HG03439 (cell line): ENCODE results near the gene ZNF799.
A peak's percentile ranks its signal among the peaks of the same experiment; 100 is the strongest.
"Not testable (repeated sequence)": the region's sequence is repeated elsewhere in the genome, so short reads cannot be mapped to it uniquely, and the experiment has no call there.

Source experiments
- ATAC-seq: cut with Tn5 transposase; IDR thresholded peaks from one replicate; pipeline ENCODE4 v1.9.1; 2021; ENCODE audit warnings: mild to moderate bottlenecking, moderate library complexity; ENCODE audit not compliant: unreplicated experiment

Gene ZNF799

DNA sequence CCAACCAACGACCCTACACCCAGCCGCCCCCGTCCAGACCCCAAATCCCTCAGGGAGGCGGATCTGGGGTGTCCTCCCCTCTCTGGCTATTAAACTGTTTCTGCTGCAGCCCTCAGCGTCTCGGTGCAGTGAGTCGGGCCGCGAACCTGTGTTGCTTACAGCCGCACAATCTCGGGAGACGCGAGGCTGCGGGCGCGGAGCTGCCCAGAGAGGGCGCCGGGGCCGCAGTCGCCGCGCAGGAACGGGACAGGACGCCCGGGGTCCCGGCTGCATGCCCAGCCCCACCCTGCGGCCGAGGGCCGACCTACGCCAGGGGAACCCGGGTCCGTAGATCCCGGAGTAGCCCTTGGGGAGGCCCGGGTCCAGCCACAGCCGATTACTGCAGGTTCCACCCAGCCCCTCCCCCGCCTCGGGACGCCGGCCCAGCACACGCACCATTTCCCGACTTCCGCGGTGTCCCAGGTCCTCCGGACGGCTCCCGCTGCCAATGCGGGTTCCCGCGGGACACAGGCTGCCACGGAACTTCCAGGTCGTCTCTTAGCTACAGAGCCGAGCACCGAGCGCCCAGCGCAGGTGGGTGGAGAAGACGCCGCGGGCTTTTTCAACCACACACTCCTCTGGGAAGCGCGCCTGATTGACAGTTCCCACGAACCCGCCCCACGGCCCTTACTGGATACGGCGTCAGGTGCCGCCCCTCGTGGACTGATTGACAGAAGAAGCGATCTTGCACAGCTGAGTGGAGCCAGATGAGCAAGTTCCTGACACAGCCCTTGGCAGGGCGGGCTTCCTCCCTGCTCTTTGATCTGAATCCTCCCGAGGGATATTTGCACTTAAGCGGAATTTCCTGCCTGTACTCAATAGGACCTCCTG is at the start of gene ZNF799:
Gene ZNF799, minus strand, starts transcription at position 639 of the 870 bp plus-strand sequence. Its CDS starts 201 bp downstream, at position 438.
- peak; percentile 85 for ATAC-seq

DNA sequence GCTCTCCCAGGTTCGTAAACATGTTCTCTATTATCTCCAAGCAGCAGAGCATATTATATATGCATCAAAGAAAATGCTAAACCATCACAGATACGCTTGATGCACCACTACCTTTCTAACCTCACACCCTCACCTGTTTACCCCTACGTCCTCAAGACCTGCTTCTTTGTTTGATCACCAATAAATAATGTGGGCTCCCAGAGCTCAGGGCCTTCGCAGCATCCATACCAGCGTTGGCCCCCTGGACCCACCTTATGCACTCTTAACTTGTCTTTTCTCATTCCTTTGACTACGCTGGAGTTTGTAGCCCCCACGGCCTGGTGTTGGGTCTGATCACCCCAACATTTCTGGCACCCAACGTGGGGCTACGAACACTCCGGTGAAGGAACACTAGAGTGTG is 49.8 kb upstream of the ZNF799 start:
- ATAC-seq: no peak

DNA sequence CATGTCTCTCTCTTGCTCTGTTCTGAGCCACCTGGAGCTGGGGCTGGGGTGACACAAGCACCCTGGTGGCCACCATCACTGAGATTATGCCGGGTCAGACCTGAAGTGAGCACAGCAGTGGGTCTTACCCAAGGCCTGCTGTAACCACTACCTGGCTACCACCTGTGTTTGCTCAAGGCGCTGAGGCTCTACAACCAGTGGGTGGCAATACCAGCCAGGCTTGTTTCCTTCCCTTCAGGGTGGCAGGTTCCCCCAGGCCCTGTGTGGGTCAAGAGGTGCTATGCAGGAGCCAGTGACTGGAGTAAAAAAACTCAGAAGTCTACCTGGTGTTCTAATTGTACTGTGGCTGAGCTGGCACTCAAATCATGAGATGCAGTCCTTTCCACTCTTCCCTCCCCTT is 47.7 kb upstream of the ZNF799 start:
- no peak for ATAC-seq

GRCh38 chr19:12440541-12441316 is 39.7 kb upstream of the ZNF799 start, which contains the start of gene ZNF443:
Gene ZNF443, minus strand, starts transcription at chr19:12441021. Its CDS starts 107 bp downstream, at chr19:12440914.
- peak; percentile 96 for ATAC-seq

GRCh38 chr19:12439686-12440540 is 38.8 kb upstream of the ZNF799 start:
- ATAC-seq: peak; percentile 32

DNA sequence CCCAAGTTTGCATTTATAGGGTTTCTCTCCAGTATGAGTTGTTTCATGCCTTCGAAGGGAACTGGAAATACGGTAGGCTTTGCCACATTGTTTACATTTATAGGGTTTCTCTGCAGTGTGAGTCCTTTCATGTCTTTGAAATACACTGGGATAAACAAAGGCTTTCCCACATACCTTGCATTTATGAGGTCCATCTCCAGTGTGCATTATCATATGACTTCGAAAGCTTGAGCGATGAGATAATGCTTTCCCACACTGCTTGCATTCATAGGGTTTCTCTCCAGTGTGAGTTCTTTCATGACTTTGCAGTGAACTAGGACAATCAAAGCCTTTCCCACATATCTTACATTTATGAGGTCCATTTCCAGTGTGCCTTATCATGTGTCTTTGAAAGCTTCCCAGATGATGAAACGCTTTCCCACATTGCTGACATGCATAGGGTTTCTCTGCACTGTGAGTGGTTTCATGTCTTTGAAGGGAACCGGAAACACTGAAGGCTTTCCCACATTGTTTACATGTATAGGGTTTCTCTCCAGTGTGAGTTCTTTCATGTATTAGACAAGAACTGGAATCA is 29.7 kb upstream of the ZNF799 start:
- not testable (repeated sequence) for ATAC-seq

GRCh38 chr19:12425888-12426274 is 24.8 kb upstream of the ZNF799 start:
- ATAC-seq: no peak

DNA sequence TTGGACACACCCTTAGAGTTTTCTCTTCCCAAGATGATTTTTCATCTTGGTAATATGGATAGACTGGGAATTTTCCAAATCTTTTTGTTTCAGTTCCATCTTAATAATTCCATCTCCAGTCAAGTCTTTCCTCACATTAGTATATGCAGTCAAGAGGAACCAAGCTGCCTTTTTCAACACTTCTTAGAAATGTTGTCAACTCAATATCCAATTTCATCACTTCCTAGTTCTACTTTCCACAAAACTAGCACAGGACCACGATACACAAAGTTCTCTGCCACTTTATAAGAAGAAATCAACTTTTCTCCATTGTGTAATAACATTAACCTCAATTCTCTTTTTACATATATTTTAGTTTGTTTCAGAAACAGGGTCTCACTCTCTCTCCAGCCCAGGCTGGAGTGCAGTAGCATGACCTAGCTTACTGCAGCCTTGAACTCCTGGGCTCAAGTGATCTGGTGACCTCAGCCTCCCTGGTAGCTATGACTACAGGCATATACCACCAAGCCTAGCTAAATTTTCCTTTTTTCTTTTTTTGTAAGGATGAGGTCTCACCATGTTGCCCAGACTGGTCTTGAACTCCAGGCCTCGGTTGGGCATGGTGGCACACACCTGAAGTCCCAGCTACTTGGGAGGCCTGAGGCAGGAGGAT is 24.3 kb upstream of the ZNF799 start:
- ATAC-seq: no peak

DNA sequence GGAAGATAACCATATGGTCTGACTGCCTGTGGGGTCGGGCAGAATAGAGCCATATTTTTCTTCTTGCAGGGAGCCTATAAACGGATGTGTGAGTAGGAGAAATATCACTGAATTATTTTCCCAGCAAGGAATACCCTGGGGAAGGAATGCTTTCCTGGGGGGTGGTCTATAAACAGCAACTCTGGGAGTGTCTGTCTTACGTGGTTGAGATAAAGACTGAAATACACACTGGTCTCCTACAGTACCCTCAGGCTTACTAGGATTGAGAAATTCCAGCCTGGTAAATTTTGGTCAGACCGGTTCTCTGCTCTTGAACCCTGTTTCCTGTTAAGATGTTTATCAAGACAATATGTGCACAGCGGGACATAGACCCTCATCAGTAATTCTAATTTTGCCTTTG is 16.2 kb upstream of the ZNF799 start:
- ATAC-seq: not testable (repeated sequence)

DNA sequence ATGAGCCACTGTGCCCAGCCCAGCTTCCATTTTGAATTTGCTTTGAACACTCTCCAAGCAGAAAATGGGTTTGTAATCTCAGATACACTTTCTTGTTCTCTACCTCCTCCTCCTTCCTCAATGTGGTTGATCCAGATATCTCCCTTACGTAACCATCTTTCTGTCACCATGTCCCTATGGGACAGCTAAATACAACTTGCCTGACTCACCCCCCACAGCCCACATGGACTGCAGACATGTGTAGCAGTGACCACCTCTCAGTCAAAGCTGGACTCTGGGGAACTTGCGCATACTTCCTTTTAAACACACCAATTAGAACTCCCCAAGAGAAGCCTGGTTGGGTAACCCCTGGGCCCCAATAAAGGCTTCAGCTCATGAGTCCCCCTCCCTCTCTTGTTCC is 10.8 kb upstream of the ZNF799 start:
- ATAC-seq: no peak

DNA sequence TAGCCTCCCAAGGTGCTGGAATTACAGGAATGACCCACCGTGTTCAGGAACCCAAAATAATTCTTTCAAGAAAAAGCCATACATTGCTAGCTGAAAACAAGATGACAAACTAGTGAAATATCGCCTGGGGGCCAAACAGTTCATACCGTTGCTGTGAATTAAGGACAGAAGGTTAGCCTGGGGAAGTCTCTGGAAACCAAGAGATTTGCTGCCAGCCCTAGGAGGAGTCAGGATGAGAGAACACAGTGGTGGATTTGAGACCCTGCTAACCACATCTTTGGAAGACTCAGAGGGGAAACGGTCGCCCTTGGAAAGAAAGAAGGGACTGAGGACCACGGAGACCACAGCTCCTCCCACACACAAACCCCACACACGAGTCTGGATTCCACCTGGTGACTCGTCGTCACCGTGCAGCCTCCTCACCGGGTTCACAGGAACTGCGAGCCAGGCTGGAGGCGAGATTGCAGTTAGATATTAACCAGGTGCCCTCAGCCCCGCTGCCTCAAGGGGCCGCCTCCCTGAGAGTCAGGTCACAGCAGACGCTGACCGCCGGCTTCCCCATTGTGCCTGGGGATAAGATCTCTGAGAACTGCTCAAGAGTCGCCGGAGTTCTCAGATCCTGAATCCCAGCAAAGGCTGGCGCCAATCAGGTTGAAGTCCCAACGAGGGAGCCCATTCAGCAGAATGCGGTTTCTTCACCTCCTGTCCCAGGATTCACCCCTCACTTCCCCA is 1.0 kb downstream of the ZNF799 start:
- peak; percentile 39 for ATAC-seq

DNA sequence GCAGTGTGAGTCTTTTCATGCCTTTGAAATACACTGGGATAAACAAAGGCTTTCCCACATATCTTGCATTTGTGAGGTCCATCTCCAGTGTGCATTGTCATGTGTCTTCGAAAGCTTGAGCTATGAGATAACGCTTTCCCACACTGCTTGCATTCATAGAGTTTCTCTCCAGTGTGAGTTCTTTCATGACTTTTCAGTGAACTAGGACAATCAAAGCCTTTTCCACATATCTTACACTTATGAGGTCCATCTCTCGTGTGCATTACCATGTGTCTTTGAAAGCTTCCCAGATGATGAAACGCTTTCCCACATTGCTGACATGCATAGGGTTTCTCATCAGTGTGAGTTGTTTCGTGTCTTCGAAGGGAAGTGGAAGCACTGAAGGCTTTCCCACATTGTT is 9.9 kb downstream of the ZNF799 start:
- ATAC-seq: not testable (repeated sequence)

GRCh38 chr19:12386365-12386764 is 14.7 kb downstream of the ZNF799 start:
- ATAC-seq: not testable (repeated sequence)

DNA sequence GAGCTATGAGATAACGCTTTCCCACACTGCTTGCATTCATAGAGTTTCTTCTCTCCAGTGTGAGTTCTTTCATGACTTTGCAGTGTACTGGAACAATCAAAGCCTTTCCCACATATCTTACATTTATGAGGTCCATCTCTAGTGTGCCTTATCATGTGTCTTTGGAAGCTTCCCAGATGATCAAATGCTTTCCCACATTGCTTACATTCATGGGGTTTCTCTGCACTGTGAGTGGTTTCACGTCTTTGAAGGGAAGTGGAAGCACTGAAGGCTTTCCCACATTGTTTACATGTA is 20.7 kb downstream of the ZNF799 start:
- ATAC-seq: no peak

GRCh38 chr19:12379732-12380443 is 21.2 kb downstream of the ZNF799 start:
- no peak for ATAC-seq

- no peak for ATAC-seq
Measured at GRCh38 chr19:12374026-12374425, 27.0 kb downstream of the ZNF799 start.

DNA sequence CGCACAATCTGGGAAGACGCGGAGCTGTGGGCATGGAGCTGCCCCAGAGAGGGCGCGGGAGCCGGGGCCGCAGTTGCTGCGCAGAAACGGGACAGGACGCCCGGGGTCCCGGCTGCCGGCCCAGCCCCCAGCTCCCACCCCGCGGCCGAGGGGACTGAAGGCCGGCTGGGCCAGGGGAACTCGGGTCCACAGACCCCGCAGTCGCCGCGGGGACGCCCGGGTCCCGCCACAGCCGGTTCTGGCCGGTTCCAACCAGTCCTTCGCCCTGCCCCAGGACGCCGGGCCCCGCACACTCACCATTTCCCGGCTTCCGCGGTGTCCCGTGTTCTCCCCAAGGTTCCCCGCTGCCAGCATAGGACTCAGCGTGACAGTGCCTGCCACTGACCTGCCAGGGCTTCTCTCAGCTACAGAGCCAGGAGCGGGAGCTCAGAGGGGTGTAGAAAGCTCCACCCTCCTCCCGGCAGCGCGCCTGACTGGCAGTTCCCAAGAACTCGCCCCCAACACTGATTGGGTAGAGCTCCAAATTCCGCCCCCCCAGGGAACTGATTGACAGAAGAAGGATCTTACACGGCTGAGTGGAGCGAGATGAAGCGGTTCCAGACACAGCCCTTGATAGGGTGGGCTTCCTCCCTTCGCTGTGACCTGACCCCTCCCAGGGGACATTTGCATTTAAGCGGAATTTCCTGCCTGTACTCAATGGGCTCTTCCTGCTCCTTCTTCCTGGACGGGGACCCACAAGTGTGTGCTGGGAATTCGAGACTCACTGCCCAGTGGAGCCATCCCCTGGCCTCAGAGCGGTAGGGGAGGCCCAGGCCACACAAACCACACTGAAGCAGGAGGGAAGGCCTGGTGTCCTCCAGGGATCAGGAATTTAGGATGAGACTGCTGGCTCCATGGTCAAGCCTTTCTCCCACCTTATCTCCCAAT is 35.6 kb downstream of the ZNF799 start, which contains the start of gene ZNF442:
Gene ZNF442, minus strand, starts transcription at position 448 of the 927 bp plus-strand sequence. CDS start 2,052 bp downstream, outside the sequence.
- ATAC-seq: peak; percentile 78
